HG02678 (cell line): ENCODE data around the gene SLFN12.
"Not testable (repeated sequence)": the region's sequence is repeated elsewhere in the genome, so short reads cannot be mapped to it uniquely, and the experiment has no call there.

Source experiments
- ATAC-seq: cut with Tn5 transposase; IDR thresholded peaks from one replicate; pipeline ENCODE4 v1.9.1; 2021; ENCODE audit warnings: mild to moderate bottlenecking, moderate library complexity; ENCODE audit not compliant: unreplicated experiment

The SLFN12 gene

GRCh38 chr17:35432176-35433074 lies at the start of gene SLFN12:
Gene SLFN12 (minus strand): TSS chr17:35432500. CDS start chr17:35423028, 9,472 bp downstream.
- ATAC-seq, result peak; percentile 60

- no peak for ATAC-seq
Observed at GRCh38 chr17:35479271-35479670, 47.0 kb upstream of the SLFN12 start.

GRCh38 chr17:35477248-35477647 lies 44.9 kb upstream of the SLFN12 start:
- ATAC-seq, result no peak

GRCh38 chr17:35476283-35476820 lies 44.1 kb upstream of the SLFN12 start:
- no peak for ATAC-seq

GRCh38 chr17:35468475-35468874 lies 36.2 kb upstream of the SLFN12 start:
- ATAC-seq, result no peak

- ATAC-seq, result no peak
Observed at GRCh38 chr17:35467824-35468223, 35.5 kb upstream of the SLFN12 start.

- peak; percentile 90 for ATAC-seq
Observed at GRCh38 chr17:35460354-35460851, 28.1 kb upstream of the SLFN12 start.

GRCh38 chr17:35454035-35454434 lies 21.7 kb upstream of the SLFN12 start:
- ATAC-seq, result not testable (repeated sequence)

GRCh38 chr17:35453171-35453570 lies 20.9 kb upstream of the SLFN12 start:
- no peak for ATAC-seq

GRCh38 chr17:35449371-35449931 lies 17.2 kb upstream of the SLFN12 start:
- ATAC-seq, result no peak

- ATAC-seq, result no peak
Observed at GRCh38 chr17:35448899-35449227, 16.6 kb upstream of the SLFN12 start.

GRCh38 chr17:35448214-35448898 lies 16.1 kb upstream of the SLFN12 start, which contains the start of gene SLFN13:
Gene SLFN13 (minus strand): TSS chr17:35448766. CDS start chr17:35445680, 3,086 bp downstream.
- peak; percentile 78 for ATAC-seq

- ATAC-seq, result no peak
Observed at GRCh38 chr17:35447499-35447898, 15.2 kb upstream of the SLFN12 start.

GRCh38 chr17:35438433-35438832 lies 6.1 kb upstream of the SLFN12 start:
- no peak for ATAC-seq

GRCh38 chr17:35433075-35433894 lies 985 bp upstream of the SLFN12 start:
- ATAC-seq, result peak; percentile 35

GRCh38 chr17:35429702-35430101 lies 2.6 kb downstream of the SLFN12 start:
- no peak for ATAC-seq

- ATAC-seq, result no peak
Observed at GRCh38 chr17:35428229-35428628, 4.1 kb downstream of the SLFN12 start.

- no peak for ATAC-seq
Observed at GRCh38 chr17:35423761-35424160, 8.5 kb downstream of the SLFN12 start.

- not testable (repeated sequence) for ATAC-seq
Observed at GRCh38 chr17:35421069-35421468, 11.2 kb downstream of the SLFN12 start.

GRCh38 chr17:35416659-35417058 lies 15.6 kb downstream of the SLFN12 start:
- no peak for ATAC-seq
